Activated CD4-positive, alpha-beta memory T cell treated with anti-CD3 and anti-CD28 coated beads, Interleukin-2, amount 10 ng/mL, durations not matched to agents 7 days and 5 days (primary cell): ENCODE data around the gene CHL1. TPM values are rescaled to one million over a fixed set of nuclear protein-coding genes. Genes with fewer than 3 reads are reported as not detected.
"Not testable (repeated sequence)": the region's sequence is repeated elsewhere in the genome, so short reads cannot be mapped to it uniquely, and the experiment has no call there.

ENCODE experiments used
- CTCF ChIA-PET: fragments of 350-600 bp; sonication (Branson Sonifier 250); formaldehyde crosslinking; loops from one replicate; lab custom pipeline; 2021; ENCODE audit warnings: antibody characterized with exemption, inconsistent platforms; lab: Charles Lee
- POLR2A ChIA-PET: fragments of 350-600 bp; sonication (Branson Sonifier 250); formaldehyde crosslinking; loops from one replicate; lab custom pipeline; 2021; ENCODE audit warnings: antibody characterized with exemption; lab: Charles Lee
- DNase-seq: peaks from one replicate; pipeline ENCODE4 v3.0.0-alpha.2; 2020
- H3K27ac Mint-ChIP-seq: one replicate; pipeline ENCODE4 v1.8.0; 2021; ENCODE audit warnings: mild to moderate bottlenecking, mixed read lengths
- H3K27me3 Mint-ChIP-seq: one replicate; pipeline ENCODE4 v1.8.0; 2021; ENCODE audit warnings: mixed read lengths
- H3K36me3 Mint-ChIP-seq: one replicate; pipeline ENCODE4 v1.8.0; 2021; ENCODE audit warnings: low read depth, mixed read lengths
- H3K4me1 Mint-ChIP-seq: one replicate; pipeline ENCODE4 v1.8.0; 2021; ENCODE audit warnings: mixed read lengths
- H3K4me3 Mint-ChIP-seq: one replicate; pipeline ENCODE4 v1.8.0; 2021; ENCODE audit warnings: mild to moderate bottlenecking, mixed read lengths
- H3K9me3 Mint-ChIP-seq: one replicate; pipeline ENCODE4 v1.8.0; 2021; ENCODE audit warnings: mixed read lengths
- total RNA-seq, 2 experiments: library from RNA; stranded (reverse); gene quantifications; one replicate each; pipeline ENCODE4 v1.2.3, GENCODE V29; 2021

CHL1 gene
- total RNA-seq, 2 experiments from 2014 or later: not detected

DNA sequence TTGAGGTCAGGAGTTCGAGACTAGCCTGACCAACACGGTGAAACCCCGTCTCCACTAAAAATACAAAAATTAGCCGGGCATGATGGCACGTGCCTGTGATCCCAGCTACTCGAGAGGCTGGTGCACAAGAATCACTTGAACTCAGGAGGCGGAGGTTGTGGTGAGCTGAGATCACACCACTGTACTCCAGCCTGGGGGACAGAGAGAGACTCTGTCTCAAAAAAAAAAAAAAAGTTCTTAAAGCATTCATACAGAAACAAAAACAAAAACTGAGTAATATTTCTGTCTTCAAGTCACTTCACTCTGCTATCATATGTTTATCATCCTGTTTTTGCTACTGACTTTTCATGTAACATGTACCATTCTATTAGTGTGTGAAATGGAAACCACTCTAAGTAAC is 169.7 kb downstream of the CHL1 start:
- H3K9me3 Mint-ChIP-seq, DNase-seq, H3K27me3 Mint-ChIP-seq, H3K36me3 Mint-ChIP-seq, H3K4me1 Mint-ChIP-seq, H3K4me3 Mint-ChIP-seq, H3K27ac Mint-ChIP-seq, POLR2A ChIA-PET: not testable (repeated sequence)
- CTCF ChIA-PET: interaction anchor here (0.9 kb wide), 1 partner anchor 11 kb away, joined by 3 read pairs; no protein-coding TSS in a partner anchor

GRCh38 chr3:373193-373779 is 176.7 kb downstream of the CHL1 start:
- Mint-ChIP-seq H3K4me1 (no peaks in the 10 kb centered on the region), H3K27ac (no peak overlapping the region), H3K4me3 (no peak overlapping the region), H3K27me3 (no peaks in the 10 kb centered on the region), H3K36me3 (no peaks in the 10 kb centered on the region), H3K9me3 (peaks cover 7% of the 10 kb centered on the region)
- CTCF ChIA-PET: no interaction called here
- POLR2A ChIA-PET: no interaction called here
- no peak for DNase-seq

- ChIA-PET POLR2A (no interaction called here), CTCF (no interaction called here)
- DNase-seq: no peak
- no peaks in the 10 kb centered on the region for H3K36me3 Mint-ChIP-seq
- no peak overlapping the region for H3K27ac Mint-ChIP-seq
- no peaks in the 10 kb centered on the region for H3K27me3 Mint-ChIP-seq
- H3K4me3 Mint-ChIP-seq: no peak overlapping the region
- H3K4me1 Mint-ChIP-seq: no peaks in the 10 kb centered on the region
- peaks cover 7% of the 10 kb centered on the region for H3K9me3 Mint-ChIP-seq
Observed at GRCh38 chr3:374459-374858, 177.9 kb downstream of the CHL1 start.

- CTCF ChIA-PET: no interaction called here
- Mint-ChIP-seq H3K27me3 (no peaks in the 10 kb centered on the region), H3K4me3 (no peak overlapping the region), H3K36me3 (no peaks in the 10 kb centered on the region), H3K4me1 (no peaks in the 10 kb centered on the region), H3K9me3 (no peaks in the 10 kb centered on the region), H3K27ac (no peak overlapping the region)
- no peak for DNase-seq
- POLR2A ChIA-PET: no interaction called here
Observed at GRCh38 chr3:377158-377561, 180.6 kb downstream of the CHL1 start.

DNA sequence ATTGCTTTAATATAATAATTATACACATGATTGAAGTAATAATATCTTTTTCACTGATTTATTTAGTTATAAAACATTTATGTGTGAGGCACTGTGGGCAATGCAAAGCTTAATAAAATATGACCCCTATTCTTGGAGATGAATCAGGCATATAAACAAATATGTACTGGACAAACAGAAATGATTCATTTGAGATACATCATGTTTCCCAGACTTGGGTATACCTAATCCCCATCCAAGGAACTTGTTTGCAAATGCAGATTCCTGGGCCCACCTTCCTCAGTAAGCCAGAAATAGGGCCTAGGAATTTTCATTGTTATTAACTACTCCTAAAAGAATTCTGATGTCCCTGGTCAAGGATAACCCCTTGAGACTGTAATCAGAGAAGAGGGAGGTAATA is 184.2 kb downstream of the CHL1 start:
- Mint-ChIP-seq H3K27ac (no peak overlapping the region), H3K9me3 (no peaks in the 10 kb centered on the region), H3K4me1 (no peaks in the 10 kb centered on the region), H3K36me3 (no peaks in the 10 kb centered on the region), H3K27me3 (no peaks in the 10 kb centered on the region), H3K4me3 (no peak overlapping the region)
- DNase-seq: no peak
- ChIA-PET POLR2A (no interaction called here), CTCF (no interaction called here)

DNA sequence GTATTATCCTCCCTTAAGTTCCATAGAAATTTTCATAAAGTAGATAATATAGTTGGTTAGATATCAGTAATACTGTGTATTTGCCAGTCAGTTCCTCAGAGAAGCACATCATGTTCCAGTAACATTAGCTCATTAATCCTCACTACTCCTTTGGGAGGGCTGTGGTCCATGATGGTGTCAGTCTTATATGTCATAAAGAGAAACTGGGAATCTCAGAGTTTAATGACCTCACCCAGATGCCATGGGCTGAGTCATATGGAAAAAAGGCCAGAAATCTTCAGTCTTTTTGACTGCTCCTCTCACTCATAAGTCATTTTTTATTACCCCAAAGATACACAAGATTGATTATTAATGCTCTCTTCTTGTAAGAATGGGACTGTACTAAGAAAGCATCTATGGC is 188.6 kb downstream of the CHL1 start:
- DNase-seq: no peak
- H3K4me1 Mint-ChIP-seq: no peaks in the 10 kb centered on the region
- no peaks in the 10 kb centered on the region for H3K9me3 Mint-ChIP-seq
- no peak overlapping the region for H3K27ac Mint-ChIP-seq
- H3K4me3 Mint-ChIP-seq: no peak overlapping the region
- H3K27me3 Mint-ChIP-seq: no peaks in the 10 kb centered on the region
- ChIA-PET CTCF (no interaction called here), POLR2A (no interaction called here)
- H3K36me3 Mint-ChIP-seq: no peaks in the 10 kb centered on the region

DNA sequence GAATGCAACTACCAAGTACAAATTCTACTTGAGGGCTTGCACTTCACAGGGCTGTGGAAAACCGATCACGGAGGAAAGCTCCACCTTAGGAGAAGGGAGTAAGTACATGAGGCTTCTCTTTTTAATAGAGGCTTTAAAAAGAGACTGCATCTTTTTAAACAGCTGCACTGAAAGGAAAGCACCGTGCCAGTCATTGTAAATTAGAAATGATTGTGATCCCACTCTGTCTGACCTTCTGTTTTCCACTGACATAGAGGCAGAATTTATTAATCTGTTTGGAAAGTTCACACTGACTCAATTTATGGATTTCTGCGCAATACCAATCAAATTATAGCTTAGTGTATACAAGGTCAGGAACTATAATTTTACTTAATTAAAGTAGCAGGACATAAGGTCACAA is 198.2 kb downstream of the CHL1 start:
- DNase-seq: no peak
- ChIA-PET POLR2A (no interaction called here), CTCF (no interaction called here)
- no peaks in the 10 kb centered on the region for H3K36me3 Mint-ChIP-seq
- no peaks in the 10 kb centered on the region for H3K27me3 Mint-ChIP-seq
- H3K27ac Mint-ChIP-seq: no peak overlapping the region
- H3K4me3 Mint-ChIP-seq: no peak overlapping the region
- H3K9me3 Mint-ChIP-seq: peaks cover 3% of the 10 kb centered on the region
- H3K4me1 Mint-ChIP-seq: no peaks in the 10 kb centered on the region

DNA sequence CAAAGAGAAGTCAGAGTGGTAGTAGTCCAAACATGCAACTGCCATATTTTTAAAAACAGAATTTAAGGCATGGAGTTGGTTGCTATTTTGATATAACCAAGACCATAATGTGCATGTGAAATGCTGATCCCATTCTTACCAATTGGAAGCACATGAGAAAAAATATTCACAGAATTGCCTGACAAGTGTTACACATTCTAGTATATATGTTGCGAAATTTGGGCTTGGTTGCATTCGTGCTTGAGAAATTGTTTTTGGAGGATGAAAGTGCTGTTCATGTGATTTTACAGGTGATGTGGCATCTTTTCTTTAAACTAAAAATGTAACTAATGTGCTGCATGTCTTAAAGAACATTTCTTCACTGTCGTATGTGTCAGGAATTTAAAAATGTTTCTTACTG is 199.7 kb downstream of the CHL1 start:
- no peak overlapping the region for H3K4me3 Mint-ChIP-seq

GRCh38 chr3:399647-400046 is 203.1 kb downstream of the CHL1 start:
- no peaks in the 10 kb centered on the region for H3K36me3 Mint-ChIP-seq
- no peak for DNase-seq
- no peaks in the 10 kb centered on the region for H3K27me3 Mint-ChIP-seq
- POLR2A ChIA-PET: no interaction called here
- CTCF ChIA-PET: no interaction called here
- H3K4me3 Mint-ChIP-seq: no peak overlapping the region
- no peaks in the 10 kb centered on the region for H3K4me1 Mint-ChIP-seq
- peaks cover 3% of the 10 kb centered on the region for H3K9me3 Mint-ChIP-seq
- no peak overlapping the region for H3K27ac Mint-ChIP-seq

More for the DNA sequence above, 199.7 kb downstream of the CHL1 start:
- no peak for DNase-seq
- Mint-ChIP-seq H3K27ac (no peak overlapping the region), H3K36me3 (no peaks in the 10 kb centered on the region), H3K9me3 (peaks cover 4% of the 10 kb centered on the region), H3K27me3 (no peaks in the 10 kb centered on the region), H3K4me1 (no peaks in the 10 kb centered on the region)
- ChIA-PET POLR2A (no interaction called here), CTCF (no interaction called here)

- Mint-ChIP-seq H3K27me3 (no peaks in the 10 kb centered on the region), H3K27ac (no peak overlapping the region), H3K4me1 (no peaks in the 10 kb centered on the region), H3K36me3 (no peaks in the 10 kb centered on the region), H3K4me3 (no peak overlapping the region), H3K9me3 (peaks cover 3% of the 10 kb centered on the region)
- no peak for DNase-seq
- ChIA-PET CTCF (no interaction called here), POLR2A (no interaction called here)
Observed at GRCh38 chr3:403826-404225, 207.3 kb downstream of the CHL1 start.

- no peak for DNase-seq
- H3K36me3 Mint-ChIP-seq: no peaks in the 10 kb centered on the region
- H3K4me3 Mint-ChIP-seq: no peak overlapping the region
- no peaks in the 10 kb centered on the region for H3K9me3 Mint-ChIP-seq
- CTCF ChIA-PET: no interaction called here
- no peaks in the 10 kb centered on the region for H3K27me3 Mint-ChIP-seq
- POLR2A ChIA-PET: no interaction called here
- H3K27ac Mint-ChIP-seq: no peak overlapping the region
- no peaks in the 10 kb centered on the region for H3K4me1 Mint-ChIP-seq
Observed at GRCh38 chr3:409011-409410, 212.4 kb downstream of the CHL1 start.

GRCh38 chr3:411226-411625 is 214.7 kb downstream of the CHL1 start:
- H3K27ac Mint-ChIP-seq: no peak overlapping the region
- DNase-seq: no peak
- no peaks in the 10 kb centered on the region for H3K36me3 Mint-ChIP-seq
- ChIA-PET POLR2A (no interaction called here), CTCF (no interaction called here)
- no peaks in the 10 kb centered on the region for H3K9me3 Mint-ChIP-seq
- H3K27me3 Mint-ChIP-seq: no peaks in the 10 kb centered on the region
- no peaks in the 10 kb centered on the region for H3K4me1 Mint-ChIP-seq
- no peak overlapping the region for H3K4me3 Mint-ChIP-seq

DNA sequence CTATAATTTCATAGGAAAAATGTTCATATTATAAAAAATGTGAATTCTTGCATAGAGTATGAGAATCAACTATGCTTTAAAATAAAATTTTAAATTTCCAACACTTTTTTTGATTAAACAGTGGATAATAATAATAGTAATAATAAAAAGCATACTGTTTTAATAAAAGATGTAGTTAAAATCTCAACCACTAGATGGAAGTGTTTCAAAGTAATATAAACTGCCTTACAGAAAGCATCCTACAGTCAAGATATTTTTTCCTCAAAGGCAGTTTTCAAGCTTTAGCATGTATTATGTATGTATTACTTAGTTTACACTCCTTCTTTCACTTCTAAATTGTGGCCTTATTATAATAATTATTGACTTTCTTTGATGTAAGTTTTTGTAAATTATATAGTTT is 217.5 kb downstream of the CHL1 start:
- no peak for DNase-seq
- POLR2A ChIA-PET: no interaction called here
- Mint-ChIP-seq H3K27me3 (no peaks in the 10 kb centered on the region), H3K27ac (no peak overlapping the region), H3K4me1 (no peaks in the 10 kb centered on the region), H3K9me3 (no peaks in the 10 kb centered on the region), H3K36me3 (no peaks in the 10 kb centered on the region), H3K4me3 (no peak overlapping the region)
- CTCF ChIA-PET: no interaction called here

DNA sequence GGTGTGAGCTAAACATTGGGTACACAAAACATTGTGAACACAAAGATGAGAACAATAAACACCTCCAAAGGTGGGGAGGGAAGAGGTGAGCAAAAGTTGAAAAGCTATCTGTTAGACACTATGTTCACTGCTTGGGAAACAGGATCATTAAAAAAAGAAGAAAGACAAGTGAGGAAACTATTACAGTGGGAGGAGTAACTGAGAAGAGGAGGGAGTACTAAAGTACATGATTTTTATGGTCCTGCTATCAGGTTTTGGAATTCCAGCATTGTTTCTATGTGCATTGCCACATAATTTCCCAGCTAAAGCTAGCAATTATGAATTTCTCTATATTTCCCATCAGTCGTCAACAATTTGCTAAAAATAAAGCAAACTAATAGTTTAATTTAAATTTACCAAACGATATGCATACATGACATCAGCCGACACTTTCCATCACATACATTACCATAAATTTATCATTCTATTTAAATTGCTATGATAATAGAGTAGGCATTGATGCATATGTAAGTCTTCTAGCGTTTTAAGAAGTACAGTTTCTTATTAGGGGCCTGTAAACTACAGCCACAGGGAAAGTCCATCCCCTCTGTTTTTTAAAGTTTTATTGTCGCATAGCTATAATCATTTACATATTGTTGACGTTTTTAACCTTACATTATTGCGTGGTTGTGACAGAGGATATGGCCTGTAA is 221.8 kb downstream of the CHL1 start:
- Mint-ChIP-seq H3K4me3 (no peak overlapping the region), H3K27me3 (no peaks in the 10 kb centered on the region), H3K9me3 (no peaks in the 10 kb centered on the region), H3K4me1 (no peaks in the 10 kb centered on the region), H3K36me3 (no peaks in the 10 kb centered on the region), H3K27ac (no peak overlapping the region)
- no peak for DNase-seq
- ChIA-PET POLR2A (no interaction called here), CTCF (no interaction called here)
